Measurements from ENCODE around the gene METRN.
"Not testable (repeated sequence)": the region's sequence is repeated elsewhere in the genome, so short reads cannot be mapped to it uniquely, and the experiment has no call there.

The METRN gene

GRCh38 chr16:740459-740763 is 25.5 kb downstream of the METRN start:
- DNase-seq = no peak

GRCh38 chr16:740764-741505 is 26.0 kb downstream of the METRN start, which contains the start of gene CIAO3:
CIAO3 (minus strand) TSS chr16:740997; CDS start chr16:740985, 12 bp downstream.
- peak; percentile 67 for DNase-seq

GRCh38 chr16:741986-742629 is 27.2 kb downstream of the METRN start:
- no peak for DNase-seq

- DNase-seq = not testable (repeated sequence)
Observed at GRCh38 chr16:742894-743293, 28.0 kb downstream of the METRN start.

GRCh38 chr16:743794-744500 is 29.0 kb downstream of the METRN start:
- no peak for DNase-seq

- DNase-seq = no peak
Observed at GRCh38 chr16:745739-746138, 30.8 kb downstream of the METRN start.

- DNase-seq = no peak
Observed at GRCh38 chr16:746637-747036, 31.7 kb downstream of the METRN start.

- no peak for DNase-seq
Observed at GRCh38 chr16:747978-748746, 33.2 kb downstream of the METRN start.

GRCh38 chr16:749010-749409 is 34.1 kb downstream of the METRN start:
- DNase-seq = no peak

GRCh38 chr16:750485-750884 is 35.6 kb downstream of the METRN start:
- no peak for DNase-seq

- DNase-seq = no peak
Observed at GRCh38 chr16:751152-752006, 36.5 kb downstream of the METRN start.

- no peak for DNase-seq
Observed at GRCh38 chr16:752007-752312, 37.0 kb downstream of the METRN start.

- DNase-seq = not testable (repeated sequence)
Observed at GRCh38 chr16:754121-754607, 39.2 kb downstream of the METRN start.

- no peak for DNase-seq
Observed at GRCh38 chr16:754656-755055, 39.7 kb downstream of the METRN start.

GRCh38 chr16:756428-756827 is 41.5 kb downstream of the METRN start:
- DNase-seq = no peak

GRCh38 chr16:759110-759910 is 44.4 kb downstream of the METRN start:
- DNase-seq = no peak

GRCh38 chr16:760065-760464 is 45.1 kb downstream of the METRN start:
- DNase-seq = no peak

GRCh38 chr16:760545-761343 is 45.8 kb downstream of the METRN start, which contains the start of gene MSLN:
MSLN (plus strand) TSS chr16:760734; CDS start chr16:762681, 1,947 bp downstream.
- no peak for DNase-seq

GRCh38 chr16:761625-762513 is 47.0 kb downstream of the METRN start:
- DNase-seq = no peak
